ENCODE results near the gene OR13J1. TPM values are rescaled to one million over a fixed set of nuclear protein-coding genes. Genes with fewer than 3 reads are reported as not detected.
"Not testable (repeated sequence)": the region's sequence is repeated elsewhere in the genome, so short reads cannot be mapped to it uniquely, and the experiment has no call there.

OR13J1 gene
- not detected in 2 replicates for total RNA-seq (2014; rRNA removed; shearing (Covaris generic))

- Histone ChIP-seq H3K27me3 (replicated peaks) (no peaks in the 10 kb centered on the region), H3K4me1 (replicated peaks) (no peaks in the 10 kb centered on the region)
- DNase-seq (ENCODE audit: low read depth in 1 of 2, low spot score in 2 of 2), result no peak
These were observed at the start of gene OR13J1 for GRCh38 chr9:35870351-35870923. OR13J1 (minus strand) TSS chr9:35870401; CDS start chr9:35870401, 0 bp downstream.

GRCh38 chr9:35919212-35920008, 49.2 kb upstream of the OR13J1 start:
- DNase-seq (ENCODE audit: low read depth in 1 of 2, low spot score in 2 of 2), result no peak
- peaks cover 13% of the 10 kb centered on the region for H3K4me1 ChIP-seq (replicated peaks)
- H3K4me3 ChIP-seq, result no peak overlapping the region
- H3K27me3 ChIP-seq (replicated peaks), result no peaks in the 10 kb centered on the region
- no peaks in the 10 kb centered on the region for H3K9me3 ChIP-seq (replicated peaks)
- H3K27ac ChIP-seq, result no peak overlapping the region
- no peaks in the 10 kb centered on the region for H3K36me3 ChIP-seq

More at GRCh38 chr9:35870351-35870923, at the start of gene OR13J1:
- no peaks in the 10 kb centered on the region for H3K9me3 ChIP-seq (replicated peaks)
- H3K36me3 ChIP-seq, result no peaks in the 10 kb centered on the region
- no peak within 1 kb of the TSS for H3K4me3 ChIP-seq
- H3K27ac ChIP-seq, result no peak within 1 kb of the TSS

GRCh38 chr9:35918780-35919179, 48.6 kb upstream of the OR13J1 start:
- Histone ChIP-seq H3K9me3 (replicated peaks) (no peaks in the 10 kb centered on the region), H3K27me3 (replicated peaks) (no peaks in the 10 kb centered on the region), H3K27ac (no peak overlapping the region), H3K4me3 (no peak overlapping the region), H3K36me3 (no peaks in the 10 kb centered on the region), H3K4me1 (replicated peaks) (peaks cover 6% of the 10 kb centered on the region)
- no peak for DNase-seq (ENCODE audit: low read depth in 1 of 2, low spot score in 2 of 2)

GRCh38 chr9:35917261-35917660, 47.1 kb upstream of the OR13J1 start:
- H3K4me3 ChIP-seq, result no peak overlapping the region
- no peak for DNase-seq (ENCODE audit: low read depth in 1 of 2, low spot score in 2 of 2)
- no peaks in the 10 kb centered on the region for H3K27me3 ChIP-seq (replicated peaks)
- H3K4me1 ChIP-seq (replicated peaks), result no peaks in the 10 kb centered on the region
- no peaks in the 10 kb centered on the region for H3K9me3 ChIP-seq (replicated peaks)
- no peaks in the 10 kb centered on the region for H3K36me3 ChIP-seq
- H3K27ac ChIP-seq, result no peak overlapping the region

GRCh38 chr9:35915681-35916294, 45.6 kb upstream of the OR13J1 start:
- Histone ChIP-seq H3K4me3 (no peak overlapping the region), H3K27ac (no peak overlapping the region), H3K36me3 (no peaks in the 10 kb centered on the region), H3K9me3 (replicated peaks) (no peaks in the 10 kb centered on the region), H3K4me1 (replicated peaks) (peaks cover 1% of the 10 kb centered on the region; the same call in 1 of the 2 replicates), H3K27me3 (replicated peaks) (no peaks in the 10 kb centered on the region)
- DNase-seq (ENCODE audit: low read depth in 1 of 2, low spot score in 2 of 2), result no peak

GRCh38 chr9:35914301-35914807, 44.2 kb upstream of the OR13J1 start:
- no peaks in the 10 kb centered on the region for H3K36me3 ChIP-seq
- no peaks in the 10 kb centered on the region for H3K27me3 ChIP-seq (replicated peaks)
- no peak overlapping the region for H3K4me3 ChIP-seq
- DNase-seq (ENCODE audit: low read depth in 1 of 2, low spot score in 2 of 2), result peak; percentile 18 to 47
- H3K4me1 ChIP-seq (replicated peaks), result peaks cover 12% of the 10 kb centered on the region
- no peaks in the 10 kb centered on the region for H3K9me3 ChIP-seq (replicated peaks)
- no peak overlapping the region for H3K27ac ChIP-seq

GRCh38 chr9:35913429-35913828, 43.2 kb upstream of the OR13J1 start:
- peaks cover 21% of the 10 kb centered on the region for H3K4me1 ChIP-seq (replicated peaks)
- not testable (repeated sequence) for H3K27me3 ChIP-seq (replicated peaks); H3K4me3 ChIP-seq; DNase-seq (ENCODE audit: low read depth in 1 of 2, low spot score in 2 of 2); H3K36me3 ChIP-seq; H3K27ac ChIP-seq; H3K9me3 ChIP-seq (replicated peaks)

GRCh38 chr9:35912791-35913400, 42.7 kb upstream of the OR13J1 start:
- Histone ChIP-seq H3K27me3 (replicated peaks) (no peaks in the 10 kb centered on the region), H3K4me3 (no peak overlapping the region), H3K4me1 (replicated peaks) (peaks cover 26% of the 10 kb centered on the region), H3K36me3 (no peaks in the 10 kb centered on the region), H3K9me3 (replicated peaks) (no peaks in the 10 kb centered on the region), H3K27ac (no peak overlapping the region)
- DNase-seq (ENCODE audit: low read depth in 1 of 2, low spot score in 2 of 2), result no peak

- Histone ChIP-seq H3K27ac (no peak overlapping the region), H3K36me3 (no peaks in the 10 kb centered on the region), H3K4me3 (no peak overlapping the region), H3K9me3 (replicated peaks) (no peaks in the 10 kb centered on the region), H3K27me3 (replicated peaks) (no peaks in the 10 kb centered on the region), H3K4me1 (replicated peaks) (peaks cover 38% of the 10 kb centered on the region)
- no peak for DNase-seq (ENCODE audit: low read depth in 1 of 2, low spot score in 2 of 2)
These were observed 41.5 kb upstream of the OR13J1 start for GRCh38 chr9:35911690-35912089.

GRCh38 chr9:35910613-35911359, 40.6 kb upstream of the OR13J1 start:
- H3K4me1 ChIP-seq (replicated peaks), result peaks cover 47% of the 10 kb centered on the region
- no peaks in the 10 kb centered on the region for H3K9me3 ChIP-seq (replicated peaks)
- no peaks in the 10 kb centered on the region for H3K27me3 ChIP-seq (replicated peaks)
- H3K36me3 ChIP-seq, result no peaks in the 10 kb centered on the region
- no peak overlapping the region for H3K4me3 ChIP-seq
- DNase-seq (ENCODE audit: low read depth in 1 of 2, low spot score in 2 of 2), result peak in 1 of 2 experiments; percentile 23
- no peak overlapping the region for H3K27ac ChIP-seq

GRCh38 chr9:35909687-35910612, 39.7 kb upstream of the OR13J1 start:
- H3K27ac ChIP-seq, result no peak overlapping the region
- no peak for DNase-seq (ENCODE audit: low read depth in 1 of 2, low spot score in 2 of 2)
- H3K4me1 ChIP-seq (replicated peaks), result peaks cover 56% of the 10 kb centered on the region
- H3K4me3 ChIP-seq, result no peak overlapping the region
- no peaks in the 10 kb centered on the region for H3K36me3 ChIP-seq
- no peaks in the 10 kb centered on the region for H3K9me3 ChIP-seq (replicated peaks)
- H3K27me3 ChIP-seq (replicated peaks), result no peaks in the 10 kb centered on the region

- H3K27me3 ChIP-seq (replicated peaks), result no peaks in the 10 kb centered on the region
- no peaks in the 10 kb centered on the region for H3K9me3 ChIP-seq (replicated peaks)
- no peak for DNase-seq (ENCODE audit: low read depth in 1 of 2, low spot score in 2 of 2)
- H3K4me3 ChIP-seq, result no peak within 1 kb of the TSS
- H3K27ac ChIP-seq, result peak within 1 kb of the TSS; percentile 94
- H3K4me1 ChIP-seq (replicated peaks), result peaks cover 58% of the 10 kb centered on the region
- H3K36me3 ChIP-seq, result no peaks in the 10 kb centered on the region
These were observed 39.1 kb upstream of the OR13J1 start, which contains the start of gene SPAAR for GRCh38 chr9:35909274-35909673. SPAAR (plus strand) TSS chr9:35909490; CDS start chr9:35910464, 974 bp downstream.

Measured in SJSA1 (cell line).